Adipose tissue (tissue), 3 donors: ENCODE results near the gene IGSF8. TPM values are rescaled to one million over a fixed set of nuclear protein-coding genes. Genes with fewer than 3 reads are reported as not detected.
"Not testable (repeated sequence)": the region's sequence is repeated elsewhere in the genome, so short reads cannot be mapped to it uniquely, and the experiment has no call there.

Experiments used
- H3K27ac ChIP-seq: one replicate; pipeline ENCODE4 v1.5.1; 2013; ENCODE audit warnings: low read depth, low read length
- WGBS, 3 donors: extraction: QIAGEN DNeasy Blood & Tissue Kit; methylation state at CpG; one replicate each; pipeline ENCODE4 v1.1.7; 2013; 5-methylcytosine and 5-hydroxymethylcytosine counted together
- polyA plus RNA-seq, 3 donors: library from polyadenylated mRNA; stranded (reverse); fragments of 200-250 nt; gene quantifications; one replicate each; pipeline ENCODE4 v1.2.3, GENCODE V29; 2013
- donor health status: healthy with polysubstance abuse.
- donor health status: Bipolar disorder and iron deficiency.
- donor health status: healthy.

Gene IGSF8
- polyA plus RNA-seq, 3 donors: 13.8 to 24.8 (median 23.9) TPM

DNA sequence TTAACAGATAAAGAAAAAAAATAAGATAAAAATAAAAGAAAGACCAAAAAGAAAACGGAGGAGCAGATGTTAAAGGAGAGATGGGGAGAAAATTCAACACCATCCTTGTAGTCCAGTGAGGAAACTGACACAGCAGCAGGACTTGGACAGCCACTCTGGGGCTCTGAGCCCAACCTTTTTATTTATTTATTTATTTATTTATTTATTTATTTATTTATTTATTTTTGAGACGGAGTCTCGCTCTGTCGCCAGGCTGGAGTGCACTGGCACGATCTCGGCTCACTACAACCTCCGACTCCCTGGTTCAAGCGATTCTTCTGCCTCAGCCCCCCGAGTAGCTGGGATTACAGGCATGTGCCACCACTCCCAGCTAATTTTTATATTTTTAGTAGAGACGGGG lies 13.0 kb upstream of the IGSF8 start:
- not testable (repeated sequence) for H3K27ac ChIP-seq
- WGBS, 3 donors: 91 to 94% (median 93%) methylated on average over 10 of the region's 10 CpGs

DNA sequence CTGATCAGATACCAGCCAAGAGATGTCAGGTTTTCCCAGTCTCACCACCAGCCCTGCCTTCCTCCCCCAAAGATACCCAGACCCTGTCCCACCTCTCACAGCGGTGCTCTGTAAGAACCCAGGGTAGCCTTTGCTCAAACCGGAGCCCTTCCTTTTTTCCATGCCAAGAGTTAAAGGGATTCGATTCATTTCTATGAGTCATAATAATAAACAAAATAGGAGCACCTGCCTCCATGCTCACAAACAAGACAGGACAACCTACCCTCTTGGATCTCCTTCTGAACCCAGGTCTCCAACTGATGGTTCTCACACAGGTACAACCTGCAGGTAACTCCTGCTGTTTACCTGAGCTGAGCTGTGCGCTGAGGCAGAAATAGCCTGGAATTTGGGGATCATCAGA lies 11.3 kb upstream of the IGSF8 start:
- 51 to 62% (median 59%) methylated on average over 4 of the region's 4 CpGs for WGBS, 3 donors

DNA sequence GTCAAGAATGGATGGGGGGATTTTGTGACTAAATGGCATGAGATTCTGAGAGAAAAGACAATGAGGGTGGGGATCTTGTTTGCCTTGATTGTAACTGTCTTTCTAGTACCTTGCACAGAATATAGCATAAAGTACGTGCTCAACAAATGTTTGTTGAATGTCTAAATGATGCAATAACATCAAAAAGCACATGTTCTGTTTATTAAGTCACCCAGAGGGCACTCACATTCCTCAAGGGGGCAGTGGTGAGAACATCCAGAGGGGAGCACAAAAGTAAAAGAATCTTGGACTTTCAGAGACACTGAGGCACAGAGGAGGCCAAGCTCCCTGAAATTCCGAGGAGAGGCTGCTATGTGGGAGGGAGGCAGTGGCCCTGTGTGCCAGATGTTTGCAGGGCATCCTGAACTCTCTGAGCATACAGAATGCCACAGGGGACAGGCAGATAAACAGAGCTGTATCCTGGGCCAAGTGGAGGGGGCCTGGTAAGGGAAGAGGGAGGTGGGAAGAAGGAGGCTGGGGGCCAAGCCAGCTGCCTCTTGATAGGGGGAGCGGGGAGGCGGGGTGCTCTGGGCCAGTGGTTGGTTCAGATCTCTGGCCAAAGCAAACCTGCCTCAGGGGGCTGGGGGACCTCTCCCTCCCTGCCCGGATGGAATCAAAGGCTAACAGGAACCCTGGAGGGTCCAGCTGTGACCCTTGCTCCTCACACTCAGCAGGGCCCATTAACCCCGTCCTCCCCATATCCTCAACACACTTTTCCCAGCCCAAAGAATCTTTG lies 10.7 kb upstream of the IGSF8 start:
- WGBS, 3 donors: 30 to 50% (median 35%) methylated on average over 6 of the region's 6 CpGs

More for the DNA sequence above, 11.3 kb upstream of the IGSF8 start:
- no peak overlapping the region for H3K27ac ChIP-seq

DNA sequence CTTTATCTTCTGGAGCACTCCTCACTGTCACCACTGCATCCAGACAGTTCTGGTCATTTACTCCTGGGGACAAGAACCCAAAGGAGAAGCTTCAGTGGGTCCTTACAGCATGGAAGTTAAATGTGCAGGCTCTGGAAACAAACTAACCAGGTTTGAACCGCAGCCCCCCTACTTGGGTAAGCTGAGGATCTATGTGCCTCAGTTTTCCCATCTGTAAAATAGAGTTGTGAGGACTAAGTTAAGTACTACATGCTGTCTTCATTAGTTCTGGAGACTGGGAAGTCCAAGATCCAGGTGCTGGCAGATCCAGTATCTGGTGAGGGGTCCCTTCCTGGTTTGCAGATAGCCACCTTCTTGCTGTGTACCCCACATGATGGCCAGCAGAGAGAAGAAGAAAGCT lies 9.1 kb upstream of the IGSF8 start:
- WGBS, 3 donors: 89 to 94% (median 93%) methylated on average over 1 of the region's 1 CpG
- H3K27ac ChIP-seq: no peak overlapping the region

More for the DNA sequence above, 10.7 kb upstream of the IGSF8 start:
- no peak overlapping the region for H3K27ac ChIP-seq

DNA sequence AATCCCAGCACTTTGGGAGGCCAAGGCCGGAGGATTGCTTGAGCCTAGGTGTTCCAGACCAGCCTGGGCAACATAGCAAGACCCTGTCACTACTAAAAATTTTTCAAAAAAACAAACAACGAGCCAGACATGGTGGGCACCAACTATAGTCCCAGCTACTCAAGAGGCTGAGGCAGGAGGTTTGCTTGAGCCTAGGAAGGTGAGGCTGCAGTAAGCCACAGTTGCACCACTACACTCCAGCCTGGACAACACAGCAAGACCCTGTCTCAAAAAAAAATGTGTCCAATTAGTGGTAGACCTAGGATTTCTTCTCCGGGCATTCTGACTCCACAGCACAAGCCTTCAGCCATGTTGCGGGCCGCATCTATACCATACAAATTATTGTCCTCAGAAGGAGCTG lies 6.7 kb upstream of the IGSF8 start:
- H3K27ac ChIP-seq: no peak overlapping the region
- 90 to 100% (median 97%) methylated on average over 5 of the region's 5 CpGs for WGBS, 3 donors

DNA sequence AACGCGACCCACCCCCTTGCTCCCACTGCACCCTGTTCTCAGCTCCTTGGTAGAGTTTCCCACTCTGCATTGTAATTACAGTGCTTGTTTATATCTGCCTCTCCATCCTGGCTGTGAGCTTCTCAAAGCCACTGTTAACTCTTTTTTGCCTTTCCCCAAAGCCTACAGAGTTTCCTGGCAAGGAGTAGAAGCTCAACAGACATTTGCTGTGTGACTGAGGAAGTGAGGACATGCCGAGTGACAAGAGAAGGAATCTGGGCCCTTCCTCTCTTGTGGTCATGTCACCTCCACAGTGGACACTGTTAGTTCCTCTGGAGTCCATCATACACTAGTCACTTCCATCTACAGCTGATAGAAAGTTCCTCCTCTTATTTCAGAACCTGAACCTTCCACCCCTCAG lies 6.1 kb upstream of the IGSF8 start:
- H3K27ac ChIP-seq: no peak overlapping the region
- 55 to 68% (median 59%) methylated on average over 3 of the region's 3 CpGs for WGBS, 3 donors

- H3K27ac ChIP-seq: no peak overlapping the region
- WGBS, 3 donors: 60 to 71% (median 68%) methylated on average over 6 of the region's 6 CpGs
Measured at GRCh38 chr1:160103658-160104408, 5.4 kb upstream of the IGSF8 start.

DNA sequence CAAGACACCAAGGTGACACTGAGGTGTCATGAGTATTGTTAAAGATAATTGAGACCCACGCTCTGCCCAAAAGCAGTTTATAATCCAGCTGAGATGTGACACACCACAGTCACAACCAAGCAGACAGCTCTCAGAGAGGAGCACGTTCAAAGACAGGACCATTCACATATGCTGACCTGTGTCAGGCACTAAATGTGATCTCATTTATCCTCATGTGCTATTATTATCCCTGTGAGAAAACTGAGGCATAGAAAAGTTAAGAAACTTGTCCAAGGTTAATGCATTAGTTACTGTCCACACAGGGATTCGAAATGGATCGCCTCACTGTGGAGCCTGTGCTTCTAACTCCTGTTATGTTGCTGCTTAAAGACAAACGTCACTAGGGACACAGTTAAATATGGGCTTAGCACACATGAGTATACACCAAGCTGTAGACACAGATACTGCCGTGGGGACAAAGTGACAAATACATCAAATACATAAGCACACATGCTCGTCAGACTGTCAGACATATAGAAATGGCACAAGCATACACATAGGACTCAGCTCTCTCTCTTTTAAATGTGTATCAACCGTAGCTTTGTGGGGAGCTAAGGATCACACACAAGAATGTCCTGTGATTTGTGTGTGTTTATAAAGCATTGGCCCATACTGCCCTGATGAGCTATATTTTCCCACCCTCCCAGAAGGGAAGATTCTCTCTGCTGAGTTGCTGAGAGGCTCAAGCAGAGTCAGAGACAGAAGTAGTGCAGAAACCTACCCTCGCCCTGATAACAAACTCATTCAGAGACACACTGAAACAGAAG lies 3.5 kb upstream of the IGSF8 start:
- WGBS, 3 donors: 72 to 76% (median 74%) methylated on average over 9 of the region's 9 CpGs
- no peak overlapping the region for H3K27ac ChIP-seq

DNA sequence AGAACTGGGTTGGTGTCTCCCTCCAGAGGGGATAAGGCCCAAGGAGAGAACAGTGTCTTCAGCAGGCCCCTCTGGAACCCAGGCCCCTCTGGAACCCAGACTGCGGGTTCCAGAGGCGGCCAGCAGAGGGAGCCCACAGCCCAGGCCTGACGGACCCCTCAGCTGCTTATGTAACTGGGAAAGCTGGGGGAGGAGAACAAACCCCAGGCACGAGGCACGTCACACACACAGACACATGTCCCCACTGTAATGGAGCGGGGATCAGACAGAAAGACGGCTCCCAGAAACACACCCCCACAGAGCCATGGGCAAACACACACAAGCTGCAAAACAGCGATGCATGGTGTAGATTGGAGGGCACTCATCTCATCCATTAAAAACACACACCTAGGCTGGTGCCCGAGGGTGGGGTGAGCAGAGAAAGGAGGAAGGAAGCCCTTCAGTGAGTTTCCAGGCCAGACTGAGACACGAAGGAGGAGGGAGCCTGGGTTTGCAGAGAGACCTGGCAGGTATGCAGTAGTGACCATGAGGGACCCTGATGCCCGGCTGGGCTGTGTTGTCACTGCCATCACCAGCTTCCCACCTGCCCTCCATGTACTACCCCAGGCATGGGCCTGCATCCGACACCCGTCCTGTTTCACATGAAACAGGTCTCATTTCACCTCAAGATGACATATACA lies 2.8 kb upstream of the IGSF8 start:
- 22 to 25% (median 24%) methylated on average over 13 of the region's 13 CpGs for WGBS, 3 donors
- H3K27ac ChIP-seq: no peak overlapping the region

DNA sequence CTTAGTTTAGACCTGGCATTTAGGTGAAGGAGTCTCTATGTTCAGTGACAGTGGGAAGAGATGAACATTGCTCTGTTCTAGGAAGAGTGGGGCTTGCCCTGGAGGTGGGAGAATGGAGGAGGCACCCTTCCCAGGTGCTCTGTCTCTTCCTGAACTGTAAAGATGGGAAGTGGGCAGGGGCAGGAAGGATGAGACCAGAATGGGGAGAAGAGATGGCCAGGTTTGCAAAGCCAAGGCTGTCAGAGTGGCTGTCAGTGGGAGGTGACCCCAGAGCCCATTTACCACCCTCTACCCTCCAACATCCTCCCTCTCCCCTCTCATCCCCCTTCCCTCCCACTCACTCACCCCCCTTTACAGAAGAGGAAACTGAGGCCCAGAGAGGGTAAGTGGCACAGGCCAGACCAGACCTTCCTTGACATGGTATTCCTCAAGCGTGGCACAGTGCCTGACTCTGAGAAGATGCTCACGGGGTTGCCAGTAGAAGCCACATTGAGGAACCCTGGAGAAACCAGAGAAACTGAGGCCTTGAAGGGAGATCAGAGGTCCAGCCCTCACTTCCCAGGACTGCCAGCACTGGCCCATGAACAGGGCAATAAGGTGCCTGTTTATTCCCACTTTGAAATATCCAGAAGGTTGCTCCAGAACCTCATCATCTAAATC lies 1.4 kb upstream of the IGSF8 start:
- 89 to 98% (median 91%) methylated on average over 2 of the region's 2 CpGs for WGBS, 3 donors
- H3K27ac ChIP-seq: no peak overlapping the region

- WGBS, 3 donors: 2 to 3% (median 3%) methylated on average over 29 to 40 of the region's 40 CpGs
- H3K27ac ChIP-seq: peak overlapping the region; percentile 7
Measured at GRCh38 chr1:160098852-160099561, 588 bp upstream of the IGSF8 start.

DNA sequence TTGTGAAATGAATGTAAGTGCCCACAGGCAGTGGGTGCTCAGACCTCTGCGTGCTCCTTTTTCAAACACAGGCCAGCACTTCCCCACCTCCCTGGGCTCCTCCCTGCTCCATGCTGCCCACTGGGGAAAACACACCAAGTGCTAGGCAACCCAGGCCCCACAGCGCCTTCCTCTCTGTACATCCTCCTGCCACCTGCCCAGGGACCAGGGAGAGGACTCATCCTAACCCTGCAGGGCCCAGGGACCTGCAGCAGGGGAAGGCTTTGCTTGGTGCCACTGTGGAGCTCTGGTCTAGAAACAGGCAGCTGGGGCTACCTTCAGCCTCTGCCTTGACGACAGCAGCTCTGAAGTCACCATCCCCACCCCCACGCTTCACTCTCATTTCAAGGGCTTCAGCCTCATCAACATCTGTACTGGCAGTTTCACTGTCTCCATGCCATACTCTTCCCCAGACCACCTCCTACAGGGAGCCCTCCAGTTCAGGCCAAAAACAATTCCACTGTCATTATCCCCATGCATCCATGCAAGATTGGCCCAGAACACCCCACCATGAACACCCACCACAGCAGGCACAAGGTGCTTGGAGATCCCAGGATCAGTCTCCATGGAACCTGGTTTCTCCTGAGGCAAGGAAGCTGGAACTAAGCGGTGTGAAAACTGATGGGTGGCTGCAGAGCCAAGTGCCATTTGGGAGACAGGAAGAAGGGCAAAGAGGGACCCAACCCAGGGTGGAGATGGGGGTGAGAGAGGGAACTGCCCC lies 1.1 kb downstream of the IGSF8 start:
- H3K27ac ChIP-seq: no peak overlapping the region
- 74 to 82% (median 77%) methylated on average over 5 of the region's 5 CpGs for whole genome bisulfite sequencing, 3 donors

- no peak overlapping the region for H3K27ac ChIP-seq
Measured at GRCh38 chr1:160096274-160097116, 1.9 kb downstream of the IGSF8 start.

DNA sequence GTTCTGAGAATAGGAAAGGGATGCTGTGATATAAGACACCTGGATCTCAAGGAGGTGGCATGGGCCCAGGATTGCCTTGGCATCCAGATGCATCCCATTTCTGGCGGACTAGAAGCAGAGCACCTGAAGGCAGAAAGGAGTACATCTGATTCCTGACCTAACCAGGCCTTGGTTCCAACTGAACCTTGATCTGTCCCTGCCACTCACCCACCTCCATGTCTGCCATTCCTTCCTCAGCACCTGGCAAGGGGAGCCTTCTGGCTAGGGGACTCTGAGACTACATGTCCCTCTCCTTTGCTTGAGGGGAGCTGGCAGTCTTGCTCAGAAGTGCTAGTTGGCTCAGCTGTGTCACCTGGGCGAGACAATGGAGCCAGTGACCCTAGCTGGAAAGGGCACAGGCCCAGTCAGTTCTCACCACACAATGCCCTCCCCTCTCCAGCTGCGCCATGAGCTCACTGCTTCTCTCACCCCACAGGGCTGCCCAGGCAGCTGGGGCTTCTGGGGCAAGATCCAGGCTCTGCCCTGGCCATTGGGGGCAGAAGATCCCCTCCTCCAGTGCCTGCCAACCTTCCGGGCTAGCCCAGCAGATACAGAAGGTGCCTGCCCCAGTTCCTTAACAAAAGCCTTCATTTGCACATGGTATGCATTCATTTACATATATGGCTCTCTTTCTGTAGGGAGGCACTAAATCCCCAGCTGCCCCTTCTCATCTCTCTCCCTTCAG lies 2.9 kb downstream of the IGSF8 start:
- WGBS, 3 donors: 84 to 97% (median 89%) methylated on average over 4 of the region's 4 CpGs
- no peak overlapping the region for H3K27ac ChIP-seq

More at GRCh38 chr1:160096274-160097116, 1.9 kb downstream of the IGSF8 start:
- WGBS, 3 donors: 53 to 67% (median 61%) methylated on average over 4 of the region's 4 CpGs

DNA sequence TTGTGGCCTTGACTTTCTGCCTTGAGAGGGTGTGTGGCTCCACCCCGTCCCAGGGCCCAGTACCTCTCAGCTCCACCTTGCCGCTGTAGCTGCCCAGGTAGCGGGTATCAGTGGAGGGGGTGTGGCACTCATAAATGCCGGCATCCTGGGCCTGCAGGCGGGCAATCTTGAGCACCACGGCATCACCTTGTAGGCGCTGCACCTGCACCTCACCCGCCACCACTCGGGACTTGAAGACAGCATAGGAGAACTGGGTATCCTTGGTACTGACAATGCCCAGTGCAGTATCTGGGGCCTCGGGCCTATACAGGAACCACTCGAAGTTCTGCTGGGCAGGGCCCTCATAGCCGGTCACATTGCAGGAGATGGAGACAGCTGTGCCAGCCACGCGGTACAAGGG lies 3.6 kb downstream of the IGSF8 start:
- 94 to 97% (median 96%) methylated on average over 14 of the region's 14 CpGs for WGBS, 3 donors
- no peak overlapping the region for H3K27ac ChIP-seq
